ENCODE results near the gene TBC1D14. TPM values are rescaled to one million over a fixed set of nuclear protein-coding genes. Genes with fewer than 3 reads are reported as not detected.

The TBC1D14 gene
- total and polyA plus RNA-seq, 2 of the 4 experiments (the other 2 are of a cell fraction), result 31.7 to 40.7 TPM

DNA sequence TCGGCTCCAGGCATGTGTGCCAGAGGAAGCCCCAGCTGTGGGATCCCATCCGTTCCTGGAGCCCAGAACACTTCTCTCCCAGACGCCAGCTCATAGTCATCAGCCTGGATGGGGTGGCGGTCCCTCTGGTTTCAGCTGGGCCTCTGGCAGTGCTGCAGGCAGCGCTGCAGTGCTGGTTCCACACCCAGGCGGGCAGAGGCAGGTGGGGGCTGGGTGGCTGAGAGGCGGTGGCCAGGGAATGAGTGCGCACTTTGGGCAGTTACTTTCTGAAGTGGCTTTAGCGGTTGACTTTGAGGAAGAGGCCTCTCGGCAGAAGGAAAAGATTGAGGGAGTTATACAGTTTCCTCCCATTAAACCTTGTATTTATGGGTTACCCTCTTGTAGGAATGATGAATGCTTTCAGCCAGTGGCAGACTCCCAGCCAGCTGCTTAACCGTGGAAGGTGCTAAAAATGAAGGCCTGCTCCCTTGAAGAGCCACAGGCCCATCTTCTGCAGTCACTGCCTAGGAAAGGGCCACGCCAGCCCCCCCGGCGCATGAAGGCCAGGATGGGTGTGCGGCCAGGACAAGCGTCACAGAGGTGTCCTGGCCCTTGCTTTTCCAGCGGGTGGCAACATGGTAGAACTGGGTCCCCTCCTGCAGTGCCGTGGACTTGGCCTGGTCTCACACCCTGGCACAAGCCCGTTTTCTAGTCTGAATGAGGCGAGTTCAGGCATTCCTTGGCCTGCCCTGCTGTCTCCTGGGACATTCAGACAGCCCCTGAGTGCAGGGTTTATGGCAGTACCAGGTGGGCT, 143.5 kb downstream of the TBC1D14 start:
- CTCF ChIA-PET, result no interaction called here
- Histone ChIP-seq H3K27ac (ENCODE audit: insufficient read depth, low read length) (no peak overlapping the region), H3K4me3 (ENCODE audit: insufficient read depth, low read depth, low read length) (no peak overlapping the region), H3K4me2 (ENCODE audit: low read depth, low read length) (no peak overlapping the region), H2AK9ac (replicated peaks; ENCODE audit: low read depth, low read length, poor library complexity) (peak overlapping the region; percentile 32), H3K4me1 (ENCODE audit: control insufficient read depth, insufficient read depth, low read length) (no peaks in the 10 kb centered on the region), H2BK15ac (ENCODE audit: low read depth, low read length) (no peak overlapping the region), H4K8ac (ENCODE audit: low read depth in 2 of 2, low read length in 2 of 2) (no peak overlapping the region), H2BK20ac (ENCODE audit: low read depth, low read length) (no peak overlapping the region), H2AK5ac (ENCODE audit: low read depth, low read length) (no peak overlapping the region), H2BK120ac (ENCODE audit: low read depth, low read length) (no peak overlapping the region), H4K91ac (ENCODE audit: insufficient read depth, low read depth, low read length) (no peak overlapping the region), H3K18ac (ENCODE audit: low read depth, low read length) (no peak overlapping the region), H2AFZ (replicated peaks; ENCODE audit: low read length, poor library complexity) (no peak overlapping the region), H3K9ac (ENCODE audit: low read depth, low read length) (no peak overlapping the region), H4K5ac (ENCODE audit: low read depth, low read length) (no peak overlapping the region), H3K4ac (ENCODE audit: low read depth, low read length) (no peak overlapping the region), H2BK5ac (ENCODE audit: low read depth, low read length, poor library complexity, severe bottlenecking) (no peak overlapping the region), H3K23ac (ENCODE audit: low read depth, low read length) (no peak overlapping the region), H3K56ac (ENCODE audit: extremely low read depth, insufficient read depth, low read length) (no peak overlapping the region), H3K27me3 (ENCODE audit: control insufficient read depth, insufficient read depth, low read length) (no peaks in the 10 kb centered on the region), H3K9me3 (ENCODE audit: control insufficient read depth, insufficient read depth, low read length) (no peaks in the 10 kb centered on the region), H4K20me1 (ENCODE audit: insufficient read depth, low read length) (peaks cover 54% of the 10 kb centered on the region), H3K9me1 (ENCODE audit: insufficient read depth, low read length) (peaks cover 9% of the 10 kb centered on the region), H3K14ac (replicated peaks; ENCODE audit: low read depth, low read length) (no peak overlapping the region), H3K36me3 (ENCODE audit: control insufficient read depth, insufficient read depth, low read length) (peaks cover 32% of the 10 kb centered on the region), H3K79me1 (ENCODE audit: low read depth in 1 of 2, low read length in 2 of 2) (peaks cover 21 to 78% of the 10 kb centered on the region in 2 experiments; a peak in 3 of 4 replicates)
- no peak for TF ChIP-seq RCOR1 (IDR thresholded peaks at IDR 0.05; ENCODE audit: insufficient replicate concordance, low read length)
- no peak for TF ChIP-seq MAFK (IDR thresholded peaks at IDR 0.05; ENCODE audit: low read depth, low read length)
- TF ChIP-seq RAD21 (IDR thresholded peaks at IDR 0.05; ENCODE audit: low read length), result no peak
- no peak for TF ChIP-seq SMC3 (IDR thresholded peaks at IDR 0.05; ENCODE audit: low read depth, low read length)
- TF ChIP-seq, protein P1, sequence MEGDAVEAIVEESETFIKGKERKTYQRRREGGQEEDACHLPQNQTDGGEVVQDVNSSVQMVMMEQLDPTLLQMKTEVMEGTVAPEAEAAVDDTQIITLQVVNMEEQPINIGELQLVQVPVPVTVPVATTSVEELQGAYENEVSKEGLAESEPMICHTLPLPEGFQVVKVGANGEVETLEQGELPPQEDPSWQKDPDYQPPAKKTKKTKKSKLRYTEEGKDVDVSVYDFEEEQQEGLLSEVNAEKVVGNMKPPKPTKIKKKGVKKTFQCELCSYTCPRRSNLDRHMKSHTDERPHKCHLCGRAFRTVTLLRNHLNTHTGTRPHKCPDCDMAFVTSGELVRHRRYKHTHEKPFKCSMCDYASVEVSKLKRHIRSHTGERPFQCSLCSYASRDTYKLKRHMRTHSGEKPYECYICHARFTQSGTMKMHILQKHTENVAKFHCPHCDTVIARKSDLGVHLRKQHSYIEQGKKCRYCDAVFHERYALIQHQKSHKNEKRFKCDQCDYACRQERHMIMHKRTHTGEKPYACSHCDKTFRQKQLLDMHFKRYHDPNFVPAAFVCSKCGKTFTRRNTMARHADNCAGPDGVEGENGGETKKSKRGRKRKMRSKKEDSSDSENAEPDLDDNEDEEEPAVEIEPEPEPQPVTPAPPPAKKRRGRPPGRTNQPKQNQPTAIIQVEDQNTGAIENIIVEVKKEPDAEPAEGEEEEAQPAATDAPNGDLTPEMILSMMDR (conservative IDR thresholded peaks at IDR 0.05; ENCODE audit: low read depth, low read length), result no peak
- TF ChIP-seq BHLHE40 (IDR thresholded peaks at IDR 0.05; ENCODE audit: low read depth, low read length), result no peak
- TF ChIP-seq NFE2L2 (IDR thresholded peaks at IDR 0.05; ENCODE audit: low read depth, low read length), result no peak
- TF ChIP-seq CHD1 (IDR thresholded peaks at IDR 0.05; ENCODE audit: low read depth, low read length), result no peak
- TF ChIP-seq POLR2A (IDR thresholded peaks at IDR 0.05; ENCODE audit: low read depth, low read length), result no peak
- TF ChIP-seq CEBPB (IDR thresholded peaks at IDR 0.05; ENCODE audit: low read depth, low read length), result no peak
- intact Hi-C loops (cut with micrococcal nuclease), result no loop called here
- POLR2A ChIA-PET (ENCODE audit: unreplicated experiment), result interaction anchor here (0.8 kb wide), 1 partner anchor 10 kb away, joined by 4 read pairs; the partner anchor contains the start of gene TADA2B
- BruUV-seq (replicated peaks), result no TSS peak
- no peak for DNase-seq
- WGBS, 2 experiments (ENCODE audit: extremely low coverage in 2 of 2, insufficient read length in 1 of 2), result 96% methylated on average over 7 of the region's 20 CpGs; no CpG with 5 or more reads in 1 of the 2 experiments
- in situ Hi-C loops (cut with MboI; ENCODE audit: low sequenced_read_pairs), result no loop called here
- dilution Hi-C loops (cut with HindIII; ENCODE audit: low sequenced_read_pairs, unreplicated experiment), result no loop called here
- no peak for ATAC-seq (ENCODE audit: low read depth)
